Measurements from ENCODE around the gene KITLG. TPM values are rescaled to one million over a fixed set of nuclear protein-coding genes. Genes with fewer than 3 reads are reported as not detected.

The KITLG gene
- total RNA-seq, 4 donors from 2014 or later = 10.2 to 27.5 (median 16.4) TPM

- no peak for DNase-seq (ENCODE audit: low spot score in 2 of 2)
- Histone ChIP-seq H3K9me3 (peaks cover 0 to 12% (median 0%) of the 10 kb centered on the region in 4 donors), H3K27me3 (no peaks in the 10 kb centered on the region), H3K27ac (no peak overlapping the region), H3K36me3 (no peaks in the 10 kb centered on the region), H3K4me1 (no peaks in the 10 kb centered on the region), H3K4me3 (no peak overlapping the region)
- WGBS, 2 donors = 60 to 68% methylated on average over 1 of the region's 1 CpG
- TF ChIP-seq POLR2A (IDR thresholded peaks at IDR 0.05) (no peak), EP300 (IDR thresholded peaks at IDR 0.05) (no peak), CTCF (IDR thresholded peaks at IDR 0.05) (no peak)
Observed at GRCh38 chr12:88444481-88444880, 135.8 kb downstream of the KITLG start.

Small RNA genes lying within 50 kb of the gene (small RNA-seq; reads per million reads assigned to genes)
- gene RNU1-117P = not detected
